ENCODE data around the gene POTEH.
"Not testable (repeated sequence)": the region's sequence is repeated elsewhere in the genome, so short reads cannot be mapped to it uniquely, and the experiment has no call there.

Gene POTEH

GRCh38 chr22:15689749-15690125 is at the start of gene POTEH:
POTEH (plus strand) TSS chr22:15690026; CDS start chr22:15690078, 52 bp downstream.
- not testable (repeated sequence) for H4K20me1 ChIP-seq, H3K9me3 ChIP-seq, H3K9ac ChIP-seq, H3K4me2 ChIP-seq, H3K27me3 ChIP-seq, H3K4me3 ChIP-seq, H3K4me1 ChIP-seq, H3K36me3 ChIP-seq, H3K27ac ChIP-seq

GRCh38 chr22:15642288-15642861 is 47.5 kb upstream of the POTEH start:
- H3K4me2 ChIP-seq, H3K27ac ChIP-seq, H3K4me3 ChIP-seq, H3K9me3 ChIP-seq, H3K4me1 ChIP-seq, H3K36me3 ChIP-seq, H3K27me3 ChIP-seq, H4K20me1 ChIP-seq, H3K9ac ChIP-seq: not testable (repeated sequence)

- not testable (repeated sequence) for H3K4me3 ChIP-seq, H3K4me1 ChIP-seq, H3K27ac ChIP-seq, H3K4me2 ChIP-seq, H3K9me3 ChIP-seq, H3K36me3 ChIP-seq, H4K20me1 ChIP-seq, H3K9ac ChIP-seq, H3K27me3 ChIP-seq
Observed at GRCh38 chr22:15651954-15652353, 37.9 kb upstream of the POTEH start.

GRCh38 chr22:15652738-15653137 is 37.1 kb upstream of the POTEH start:
- H3K4me1 ChIP-seq, H3K9me3 ChIP-seq, H3K9ac ChIP-seq, H3K36me3 ChIP-seq, H3K4me3 ChIP-seq, H3K27me3 ChIP-seq, H4K20me1 ChIP-seq, H3K27ac ChIP-seq, H3K4me2 ChIP-seq: not testable (repeated sequence)

GRCh38 chr22:15653241-15653640 is 36.6 kb upstream of the POTEH start:
- not testable (repeated sequence) for H3K27ac ChIP-seq, H3K9me3 ChIP-seq, H3K4me1 ChIP-seq, H3K4me2 ChIP-seq, H3K27me3 ChIP-seq, H4K20me1 ChIP-seq, H3K4me3 ChIP-seq, H3K9ac ChIP-seq, H3K36me3 ChIP-seq

GRCh38 chr22:15661102-15661501 is 28.7 kb upstream of the POTEH start:
- H3K36me3 ChIP-seq, H3K9me3 ChIP-seq, H3K4me1 ChIP-seq, H4K20me1 ChIP-seq, H3K27ac ChIP-seq, H3K27me3 ChIP-seq, H3K9ac ChIP-seq, H3K4me3 ChIP-seq, H3K4me2 ChIP-seq: not testable (repeated sequence)

GRCh38 chr22:15664682-15665081 is 25.1 kb upstream of the POTEH start:
- not testable (repeated sequence) for H3K4me3 ChIP-seq, H3K9me3 ChIP-seq, H3K27me3 ChIP-seq, H3K4me2 ChIP-seq, H3K9ac ChIP-seq, H3K4me1 ChIP-seq, H3K27ac ChIP-seq, H3K36me3 ChIP-seq, H4K20me1 ChIP-seq

- H3K4me2 ChIP-seq, H3K9ac ChIP-seq, H4K20me1 ChIP-seq, H3K27me3 ChIP-seq, H3K4me1 ChIP-seq, H3K27ac ChIP-seq, H3K36me3 ChIP-seq, H3K9me3 ChIP-seq, H3K4me3 ChIP-seq: not testable (repeated sequence)
Observed at GRCh38 chr22:15665478-15665877, 24.3 kb upstream of the POTEH start.

- H3K36me3 ChIP-seq, H4K20me1 ChIP-seq, H3K27me3 ChIP-seq, H3K4me2 ChIP-seq, H3K9ac ChIP-seq, H3K4me3 ChIP-seq, H3K4me1 ChIP-seq, H3K9me3 ChIP-seq, H3K27ac ChIP-seq: not testable (repeated sequence)
Observed at GRCh38 chr22:15669430-15669829, 20.4 kb upstream of the POTEH start.

GRCh38 chr22:15679702-15680101 is 10.1 kb upstream of the POTEH start:
- H3K9ac ChIP-seq, H3K27me3 ChIP-seq, H3K27ac ChIP-seq, H3K36me3 ChIP-seq, H3K9me3 ChIP-seq, H3K4me2 ChIP-seq, H3K4me1 ChIP-seq, H4K20me1 ChIP-seq, H3K4me3 ChIP-seq: not testable (repeated sequence)

- H3K9me3 ChIP-seq, H3K9ac ChIP-seq, H3K4me3 ChIP-seq, H3K4me2 ChIP-seq, H4K20me1 ChIP-seq, H3K27ac ChIP-seq, H3K27me3 ChIP-seq, H3K36me3 ChIP-seq, H3K4me1 ChIP-seq: not testable (repeated sequence)
Observed at GRCh38 chr22:15684115-15684514, 5.7 kb upstream of the POTEH start.

GRCh38 chr22:15684695-15685094 is 5.1 kb upstream of the POTEH start:
- H3K4me3 ChIP-seq, H4K20me1 ChIP-seq, H3K27ac ChIP-seq, H3K4me2 ChIP-seq, H3K4me1 ChIP-seq, H3K9me3 ChIP-seq, H3K36me3 ChIP-seq, H3K27me3 ChIP-seq, H3K9ac ChIP-seq: not testable (repeated sequence)

GRCh38 chr22:15685641-15686040 is 4.2 kb upstream of the POTEH start:
- H3K4me2 ChIP-seq, H3K9me3 ChIP-seq, H4K20me1 ChIP-seq, H3K36me3 ChIP-seq, H3K27ac ChIP-seq, H3K4me3 ChIP-seq, H3K27me3 ChIP-seq, H3K4me1 ChIP-seq, H3K9ac ChIP-seq: not testable (repeated sequence)

- not testable (repeated sequence) for H3K4me2 ChIP-seq, H3K36me3 ChIP-seq, H4K20me1 ChIP-seq, H3K4me3 ChIP-seq, H3K27me3 ChIP-seq, H3K9me3 ChIP-seq, H3K27ac ChIP-seq, H3K4me1 ChIP-seq, H3K9ac ChIP-seq
Observed at GRCh38 chr22:15687086-15687485, 2.7 kb upstream of the POTEH start.

- not testable (repeated sequence) for H3K9me3 ChIP-seq, H3K9ac ChIP-seq, H3K27me3 ChIP-seq, H3K4me1 ChIP-seq, H4K20me1 ChIP-seq, H3K4me2 ChIP-seq, H3K36me3 ChIP-seq, H3K4me3 ChIP-seq, H3K27ac ChIP-seq
Observed at GRCh38 chr22:15687676-15688075, 2.1 kb upstream of the POTEH start.

- not testable (repeated sequence) for H3K4me3 ChIP-seq, H3K36me3 ChIP-seq
Observed at GRCh38 chr22:15688090-15688489, 1.7 kb upstream of the POTEH start.

More at GRCh38 chr22:15688090-15688489, 1.7 kb upstream of the POTEH start:
- not testable (repeated sequence) for H4K20me1 ChIP-seq, H3K27me3 ChIP-seq, H3K9me3 ChIP-seq, H3K4me2 ChIP-seq, H3K9ac ChIP-seq, H3K27ac ChIP-seq, H3K4me1 ChIP-seq
